Muscle of leg (tissue), 11 donors: ENCODE results near the gene ATXN1. TPM values are rescaled to one million over a fixed set of nuclear protein-coding genes. Genes with fewer than 3 reads are reported as not detected.
A peak's percentile ranks its signal among the peaks of the same experiment; 100 is the strongest.

ENCODE experiments used
- DNase-seq: peaks from one replicate; pipeline ENCODE4 v3.0.0; 2013
- H3K27ac ChIP-seq: one replicate; pipeline ENCODE4 v1.5.1; 2013; ENCODE audit warnings: mild to moderate bottlenecking, low read length, control low read depth
- H3K27me3 ChIP-seq: one replicate; pipeline ENCODE4 v1.6.1; 2013; ENCODE audit warnings: low read length; ENCODE audit not compliant: control insufficient read depth, insufficient read depth
- H3K36me3 ChIP-seq: one replicate; pipeline ENCODE4 v1.6.1; 2013; ENCODE audit warnings: low read length; ENCODE audit not compliant: control insufficient read depth, insufficient read depth
- H3K4me1 ChIP-seq: one replicate; pipeline ENCODE4 v1.6.1; 2013; ENCODE audit warnings: low read length; ENCODE audit not compliant: control insufficient read depth, insufficient read depth
- H3K4me3 ChIP-seq: one replicate; pipeline ENCODE4 v1.5.1; 2013; ENCODE audit warnings: low read length, control low read depth
- H3K9me3 ChIP-seq: replicated peaks from 2 replicates; pipeline ENCODE4 v1.6.1; 2013; ENCODE audit warnings: low read depth, low read length; ENCODE audit not compliant: control insufficient read depth
- WGBS: methylation state at CpG from one replicate; pipeline ENCODE4 v1.1.5; 2013; ENCODE audit warnings: missing lambda C conversion rate; ENCODE audit not compliant: insufficient coverage; 5-methylcytosine and 5-hydroxymethylcytosine counted together
- polyA plus RNA-seq, 8 donors: library from polyadenylated mRNA; unstranded; fragments of 120-200 nt; gene quantifications; one replicate each; pipeline versions ENCODE4 v1.2.1 to v1.2.3, GENCODE V29; 2013; ENCODE audit warnings: inconsistent platforms in 1 of 8, low replicate concordance in 1 of 8; ENCODE audit not compliant: insufficient read length in 8 of 8, insufficient read depth in 1 of 8
- total RNA-seq: library from RNA; stranded (reverse); fragments of 120-200 nt; gene quantifications from one replicate; pipeline ENCODE4 v1.2.4, GENCODE V29; 2013

Gene ATXN1
- total and polyA plus RNA-seq, 9 donors = 10.2 to 19.9 (median 12.9) TPM

- no peaks in the 10 kb centered on the region for H3K9me3 ChIP-seq
- no peaks in the 10 kb centered on the region for H3K27me3 ChIP-seq
- H3K4me1 ChIP-seq = peaks cover 7% of the 10 kb centered on the region
- no CpG with 5 or more reads among the region's 4 CpGs for WGBS
- no peak overlapping the region for H3K27ac ChIP-seq
- H3K36me3 ChIP-seq = no peaks in the 10 kb centered on the region
- no peak overlapping the region for H3K4me3 ChIP-seq
- peak; percentile 77 for DNase-seq
Observed at GRCh38 chr6:16783509-16783908, 22.2 kb upstream of the ATXN1 start.

DNA sequence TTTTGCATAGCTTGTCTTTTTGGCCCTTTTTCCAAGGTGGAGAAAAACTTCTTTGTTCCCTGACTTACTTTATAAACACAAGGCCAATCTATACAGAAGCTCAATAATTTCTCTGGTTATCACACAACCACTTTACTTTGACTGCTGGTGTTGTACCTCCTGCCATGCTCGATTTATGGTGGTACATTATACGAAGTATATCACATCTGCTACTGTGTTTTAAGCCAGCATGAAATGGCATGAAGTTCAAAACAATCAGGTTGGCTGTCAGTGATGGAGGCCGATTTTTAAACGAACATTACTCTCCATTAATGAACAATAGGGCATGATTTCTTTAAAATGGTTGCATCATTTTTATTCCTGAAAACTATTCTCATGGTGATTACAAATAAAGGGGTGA, 21.0 kb upstream of the ATXN1 start:
- H3K9me3 ChIP-seq = no peaks in the 10 kb centered on the region
- no CpG with 5 or more reads among the region's 4 CpGs for WGBS
- no peaks in the 10 kb centered on the region for H3K36me3 ChIP-seq
- no peaks in the 10 kb centered on the region for H3K27me3 ChIP-seq
- H3K4me3 ChIP-seq = no peak overlapping the region
- no peak for DNase-seq
- H3K27ac ChIP-seq = no peak overlapping the region
- peaks cover 7% of the 10 kb centered on the region for H3K4me1 ChIP-seq

DNA sequence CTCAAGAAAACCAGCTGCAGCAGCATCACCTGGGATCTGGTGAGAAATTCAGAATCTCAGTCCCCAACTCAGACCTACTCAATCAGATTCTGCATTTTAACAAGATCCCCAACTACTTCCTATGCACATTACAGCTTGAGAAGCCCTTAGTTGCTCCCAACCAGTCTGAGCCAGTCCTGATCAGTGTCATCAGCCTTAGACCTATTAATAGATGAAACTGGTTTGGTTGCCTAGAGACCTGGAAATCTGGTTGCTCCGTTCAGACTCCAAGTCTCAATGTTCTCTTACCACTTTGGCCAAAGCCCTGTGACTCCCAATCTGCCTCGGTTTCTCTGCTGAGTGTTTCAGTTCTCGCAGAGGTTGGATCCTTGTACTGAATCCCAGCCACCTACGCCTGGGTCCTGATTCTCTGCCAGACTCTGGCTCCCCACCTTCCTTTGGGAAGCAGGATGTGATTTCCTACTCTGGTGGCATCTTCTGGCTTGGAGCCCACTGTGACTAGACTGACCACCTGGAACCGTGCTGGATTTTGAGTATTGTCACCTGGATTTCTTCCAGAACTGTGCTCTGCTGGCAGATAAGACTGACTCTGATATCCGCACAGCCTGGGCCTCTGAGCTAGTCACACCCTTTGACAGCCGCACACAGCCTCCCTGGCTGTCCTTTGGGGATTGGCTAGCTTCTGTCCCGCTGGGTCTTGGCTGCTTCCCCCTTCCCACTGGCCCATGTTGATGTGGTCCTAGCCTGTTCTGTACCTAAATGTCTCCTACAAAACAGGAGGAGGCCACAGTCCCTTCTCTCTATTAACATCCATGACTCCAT, 20.3 kb upstream of the ATXN1 start:
- no peaks in the 10 kb centered on the region for H3K27me3 ChIP-seq
- peaks cover 7% of the 10 kb centered on the region for H3K4me1 ChIP-seq
- no peak for DNase-seq
- 74% methylated on average over 7 of the region's 8 CpGs for WGBS
- no peaks in the 10 kb centered on the region for H3K36me3 ChIP-seq
- no peaks in the 10 kb centered on the region for H3K9me3 ChIP-seq
- no peak overlapping the region for H3K4me3 ChIP-seq
- H3K27ac ChIP-seq = peak overlapping the region; percentile 49

- 88% methylated on average over 1 of the region's 5 CpGs for WGBS
- Histone ChIP-seq H3K4me1 (peaks cover 8% of the 10 kb centered on the region), H3K36me3 (no peaks in the 10 kb centered on the region), H3K27me3 (no peaks in the 10 kb centered on the region), H3K27ac (no peak overlapping the region), H3K4me3 (no peak overlapping the region), H3K9me3 (no peaks in the 10 kb centered on the region)
- no peak for DNase-seq
Observed at GRCh38 chr6:16778521-16778920, 17.3 kb upstream of the ATXN1 start.

- peaks cover 11% of the 10 kb centered on the region for H3K4me1 ChIP-seq
- WGBS = 100% methylated on average over 2 of the region's 5 CpGs
- no peak overlapping the region for H3K4me3 ChIP-seq
- no peak overlapping the region for H3K27ac ChIP-seq
- no peaks in the 10 kb centered on the region for H3K27me3 ChIP-seq
- no peaks in the 10 kb centered on the region for H3K36me3 ChIP-seq
- DNase-seq = no peak
- no peaks in the 10 kb centered on the region for H3K9me3 ChIP-seq
Observed at GRCh38 chr6:16777794-16778193, 16.5 kb upstream of the ATXN1 start.

GRCh38 chr6:16776394-16777017, 15.2 kb upstream of the ATXN1 start:
- no peaks in the 10 kb centered on the region for H3K27me3 ChIP-seq
- WGBS = 68% methylated on average over 2 of the region's 4 CpGs
- H3K27ac ChIP-seq = no peak overlapping the region
- H3K4me1 ChIP-seq = peaks cover 9% of the 10 kb centered on the region
- no peaks in the 10 kb centered on the region for H3K9me3 ChIP-seq
- H3K36me3 ChIP-seq = no peaks in the 10 kb centered on the region
- H3K4me3 ChIP-seq = no peak overlapping the region
- no peak for DNase-seq

DNA sequence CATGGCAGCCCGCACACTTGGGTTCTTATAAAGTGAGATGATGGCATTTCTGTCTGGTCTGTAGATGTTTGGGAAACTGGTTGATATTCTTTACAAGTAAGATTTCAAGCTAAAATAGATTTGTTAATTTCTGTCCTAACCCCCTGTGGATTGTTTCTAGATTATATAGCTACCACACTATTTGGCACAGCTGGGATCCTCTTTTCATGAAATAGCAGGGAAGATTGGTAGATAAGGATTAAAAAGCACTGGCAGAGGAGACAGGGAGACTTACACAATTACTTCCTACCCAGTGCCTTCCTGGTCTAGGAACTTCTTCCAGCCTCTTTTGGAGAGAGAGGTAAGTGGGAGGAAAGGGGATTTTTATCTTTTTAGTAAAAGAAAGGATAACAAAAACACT, 13.2 kb upstream of the ATXN1 start:
- Histone ChIP-seq H3K9me3 (no peaks in the 10 kb centered on the region), H3K4me1 (peaks cover 8% of the 10 kb centered on the region), H3K27ac (no peak overlapping the region), H3K27me3 (no peaks in the 10 kb centered on the region), H3K4me3 (no peak overlapping the region), H3K36me3 (no peaks in the 10 kb centered on the region)
- WGBS = 100% methylated on average over 1 of the region's 1 CpG
- no peak for DNase-seq

DNA sequence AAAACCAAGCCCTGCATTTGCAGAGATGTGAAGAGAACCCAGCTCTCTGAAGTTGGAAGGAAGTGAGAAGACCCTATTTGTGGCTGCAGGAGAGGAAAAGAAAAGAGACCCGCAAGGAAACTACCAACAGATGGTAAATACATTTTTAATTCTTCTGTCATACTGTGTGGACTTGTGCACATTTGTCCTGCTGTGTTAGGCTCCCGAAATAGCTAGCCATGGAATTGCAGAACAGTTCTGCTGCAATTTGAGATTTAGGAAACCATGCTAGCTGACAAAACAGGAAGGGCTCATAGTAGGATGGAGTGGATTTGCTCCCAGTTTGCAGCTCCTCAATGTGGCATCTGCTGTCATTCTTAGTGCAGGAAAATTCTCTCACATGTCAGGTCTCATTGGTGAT, 12.1 kb upstream of the ATXN1 start:
- no peak for DNase-seq
- no peaks in the 10 kb centered on the region for H3K36me3 ChIP-seq
- H3K4me1 ChIP-seq = peaks cover 8% of the 10 kb centered on the region
- peak overlapping the region; percentile 37 for H3K27ac ChIP-seq
- no peaks in the 10 kb centered on the region for H3K9me3 ChIP-seq
- no peaks in the 10 kb centered on the region for H3K27me3 ChIP-seq
- H3K4me3 ChIP-seq = no peak overlapping the region
- 57% methylated on average over 1 of the region's 2 CpGs for WGBS

- peak; percentile 86 for DNase-seq
Observed at GRCh38 chr6:16770701-16771569, 9.7 kb upstream of the ATXN1 start.

DNA sequence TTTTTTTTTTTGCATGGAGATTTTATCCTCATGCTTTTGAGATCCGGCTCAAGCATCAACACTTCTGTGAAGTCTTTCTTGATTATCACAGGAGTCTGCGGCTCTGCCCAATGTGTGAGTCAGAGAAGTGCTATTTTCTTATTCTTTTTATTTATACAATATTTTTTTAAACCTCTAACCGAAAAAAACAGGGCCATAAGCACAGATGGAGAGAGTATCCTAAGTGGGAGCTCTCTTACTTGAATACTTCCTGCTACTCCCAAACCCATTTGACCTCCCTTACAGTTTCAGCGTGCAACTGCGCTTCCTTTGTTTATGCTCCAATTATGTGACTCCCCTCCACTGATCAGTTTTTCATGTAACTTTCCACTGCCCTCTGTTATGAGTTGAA, 8.7 kb upstream of the ATXN1 start:
- Histone ChIP-seq H3K9me3 (no peaks in the 10 kb centered on the region), H3K36me3 (no peaks in the 10 kb centered on the region), H3K27ac (no peak overlapping the region), H3K4me1 (peaks cover 8% of the 10 kb centered on the region), H3K27me3 (no peaks in the 10 kb centered on the region), H3K4me3 (no peak overlapping the region)
- WGBS = 90% methylated on average over 2 of the region's 5 CpGs
- no peak for DNase-seq

More at GRCh38 chr6:16770701-16771569, 9.7 kb upstream of the ATXN1 start:
- H3K27ac ChIP-seq = no peak overlapping the region
- no peaks in the 10 kb centered on the region for H3K9me3 ChIP-seq
- H3K36me3 ChIP-seq = no peaks in the 10 kb centered on the region
- peaks cover 8% of the 10 kb centered on the region for H3K4me1 ChIP-seq
- H3K27me3 ChIP-seq = no peaks in the 10 kb centered on the region
- H3K4me3 ChIP-seq = no peak overlapping the region
- WGBS = 97% methylated on average over 2 of the region's 16 CpGs
